GM08714 (cell line): Measurements from ENCODE around the gene RNF152.
"Not testable (repeated sequence)": the region's sequence is repeated elsewhere in the genome, so short reads cannot be mapped to it uniquely, and the experiment has no call there.

Experiments used
- H3K4me3 ChIP-seq: fragments of 200-500 bp; sonication (Bioruptor generic); 2 replicates; pipeline ENCODE4 v1.5.1; 2014; ENCODE audit warnings: mild to moderate bottlenecking, low read length, inconsistent platforms
- ZNF274 ChIP-seq: IDR thresholded peaks from 2 replicates; pipeline ENCODE4 v1.6.1; 2012; ENCODE audit warnings: mild to moderate bottlenecking, low read depth, low read length

RNF152 gene

GRCh38 chr18:61785588-61785987 lies 107.2 kb downstream of the RNF152 start:
- TF ChIP-seq ZNF274 = no peak

GRCh38 chr18:61784834-61785233 lies 108.0 kb downstream of the RNF152 start:
- no peak overlapping the region for H3K4me3 ChIP-seq
- no peak for TF ChIP-seq ZNF274

More at GRCh38 chr18:61785588-61785987, 107.2 kb downstream of the RNF152 start:
- H3K4me3 ChIP-seq = no peak overlapping the region

- H3K4me3 ChIP-seq = no peak overlapping the region
- TF ChIP-seq ZNF274 = no peak
Observed at GRCh38 chr18:61782545-61782944, 110.3 kb downstream of the RNF152 start.

GRCh38 chr18:61776201-61776600 lies 116.6 kb downstream of the RNF152 start:
- H3K4me3 ChIP-seq = not testable (repeated sequence)

- TF ChIP-seq ZNF274 = no peak
- no peak overlapping the region for H3K4me3 ChIP-seq
Observed at GRCh38 chr18:61774846-61775245, 118.0 kb downstream of the RNF152 start.

GRCh38 chr18:61772293-61772848 lies 120.4 kb downstream of the RNF152 start:
- no peak overlapping the region for H3K4me3 ChIP-seq
- TF ChIP-seq ZNF274 = no peak

GRCh38 chr18:61771861-61772260 lies 120.9 kb downstream of the RNF152 start:
- no peak for TF ChIP-seq ZNF274
- H3K4me3 ChIP-seq = no peak overlapping the region

- no peak for TF ChIP-seq ZNF274
- H3K4me3 ChIP-seq = no peak overlapping the region
Observed at GRCh38 chr18:61770279-61770678, 122.5 kb downstream of the RNF152 start.

- TF ChIP-seq ZNF274 = no peak
Observed at GRCh38 chr18:61766266-61766884, 126.4 kb downstream of the RNF152 start.

GRCh38 chr18:61765097-61765496 lies 127.7 kb downstream of the RNF152 start:
- no peak overlapping the region for H3K4me3 ChIP-seq
- TF ChIP-seq ZNF274 = no peak

More at GRCh38 chr18:61766266-61766884, 126.4 kb downstream of the RNF152 start:
- H3K4me3 ChIP-seq = no peak overlapping the region

- H3K4me3 ChIP-seq = no peak overlapping the region
- no peak for TF ChIP-seq ZNF274
Observed at GRCh38 chr18:61764381-61764780, 128.4 kb downstream of the RNF152 start.

- no peak overlapping the region for H3K4me3 ChIP-seq
- TF ChIP-seq ZNF274 = no peak
Observed at GRCh38 chr18:61761875-61762274, 130.9 kb downstream of the RNF152 start.
